Endothelial cell of umbilical vein (primary cell): Measurements from ENCODE around the gene SPDYC. TPM values are rescaled to one million over a fixed set of nuclear protein-coding genes. Genes with fewer than 3 reads are reported as not detected.

Experiments
- BruUV-seq: library from RNA; stranded (reverse); fragments of 400-500 nt; replicated peaks from 2 replicates; lab custom pipeline; 2021; lab: Mats Ljungman, UMichigan
- CTCF ChIA-PET: fragments of 300-600, 350-600 bp; sonication (Branson Sonifier 250); formaldehyde crosslinking; loops from one replicate; lab custom pipeline; 2021; ENCODE audit warnings: antibody characterized with exemption, inconsistent platforms; lab: Charles Lee
- POLR2A ChIA-PET: fragments of 300-600, 350-600 bp; sonication (Branson Sonifier 250); formaldehyde crosslinking; loops from one replicate; lab custom pipeline; 2021; ENCODE audit warnings: antibody characterized with exemption, inconsistent platforms; lab: Charles Lee
- DNase-seq: peaks from one replicate; pipeline ENCODE4 v3.0.0-alpha.2; 2011; ENCODE audit warnings: low read depth, low spot score
- FAIRE-seq: peaks from 2 replicates; lab custom pipeline; 2011; peaks lifted over from hg19 to GRCh38; lab: Jason Lieb, UNC
- H2AFZ ChIP-seq: 2 replicates; pipeline ENCODE4 v1.6.0; 2012; ENCODE audit warnings: low read depth, low read length, control low read depth, inconsistent platforms
- H3K27ac ChIP-seq: 2 replicates; pipeline ENCODE4 v1.5.1; 2011; ENCODE audit warnings: low read depth, mild to moderate bottlenecking, control low read depth, low read length, moderate library complexity; ENCODE audit not compliant: insufficient read depth
- H3K27me3 ChIP-seq, 2 experiments: 2 replicates each; pipeline versions ENCODE4 v1.6.0 to v1.6.1; 2011; ENCODE audit warnings: low read length in 2 of 2, mixed read lengths in 1 of 2; ENCODE audit not compliant: control insufficient read depth in 2 of 2, insufficient read depth in 2 of 2
- H3K36me3 ChIP-seq, 2 experiments: 2 replicates in 1 of 2; 3 replicates in 1 of 2; pipeline ENCODE4 v1.5.1; 2011; ENCODE audit warnings: low read length in 2 of 2, mild to moderate bottlenecking in 1 of 2, moderate library complexity in 1 of 2; ENCODE audit not compliant: control insufficient read depth in 2 of 2, insufficient read depth in 2 of 2; ENCODE audit errors: extremely low read depth in 1 of 2
- H3K4me1 ChIP-seq: 3 replicates; pipeline ENCODE4 v1.5.1; 2011; ENCODE audit warnings: mild to moderate bottlenecking, low read length; ENCODE audit not compliant: control insufficient read depth, insufficient read depth; ENCODE audit errors: extremely low read depth
- H3K4me2 ChIP-seq: 2 replicates; pipeline ENCODE4 v1.6.1; 2011; ENCODE audit warnings: low read length, control low read depth, mixed read lengths; ENCODE audit not compliant: insufficient read depth
- H3K4me3 ChIP-seq, 3 experiments: fragments of 200-600 bp in 1 of 3; sonication (generic), shearing (Covaris generic) in 1 of 3; replicated peaks in 1 of 3; 2 replicates each; pipeline ENCODE4 v1.5.1; 2011 to 2016; ENCODE audit warnings: control low read depth in 3 of 3, low read length in 3 of 3, mild to moderate bottlenecking in 2 of 3, inconsistent platforms in 1 of 3, low read depth in 1 of 3, moderate library complexity in 1 of 3; ENCODE audit not compliant: insufficient read depth in 1 of 3
- H3K79me2 ChIP-seq: 2 replicates; pipeline ENCODE4 v1.6.0; 2012; ENCODE audit warnings: low read length, inconsistent platforms; ENCODE audit not compliant: control insufficient read depth, insufficient read depth
- H3K9ac ChIP-seq: replicated peaks from 2 replicates; pipeline ENCODE3; 2011; ENCODE audit warnings: low read length, control low read depth; ENCODE audit not compliant: insufficient read depth; ENCODE audit errors: extremely low read depth
- H3K9me1 ChIP-seq: replicated peaks from 3 replicates; pipeline ENCODE4 v1.6.0; 2011; ENCODE audit warnings: mild to moderate bottlenecking, low read length; ENCODE audit not compliant: control insufficient read depth, insufficient read depth; ENCODE audit errors: extremely low read depth
- H3K9me3 ChIP-seq: replicated peaks from 2 replicates; pipeline ENCODE4 v1.5.1; 2012; ENCODE audit warnings: low read length, inconsistent platforms; ENCODE audit not compliant: control insufficient read depth, insufficient read depth
- H4K20me1 ChIP-seq: replicated peaks from 2 replicates; pipeline ENCODE3; 2011; ENCODE audit warnings: mild to moderate bottlenecking, low read length; ENCODE audit not compliant: control insufficient read depth, insufficient read depth; ENCODE audit errors: extremely low read depth
- CTCF ChIP-seq, 2 donors: IDR thresholded peaks; 1 replicate in 1 of 2; 2 replicates in 1 of 2; pipeline ENCODE4 v1.5.1; 2011; ENCODE audit warnings: low read length in 2 of 2, mild to moderate bottlenecking in 2 of 2, moderate library complexity in 2 of 2, control low read depth in 1 of 2, inconsistent platforms in 1 of 2, low read depth in 1 of 2; ENCODE audit not compliant: insufficient read depth in 1 of 2; ENCODE audit errors: extremely low read depth in 1 of 2
- EZH2 ChIP-seq: IDR thresholded peaks from 2 replicates; pipeline ENCODE4 v1.6.1; 2012; ENCODE audit warnings: borderline replicate concordance, low read depth, mild to moderate bottlenecking, moderate library complexity, low read length, inconsistent platforms; ENCODE audit not compliant: severe bottlenecking
- FOS ChIP-seq: IDR thresholded peaks from 2 replicates; pipeline ENCODE4 v1.6.1; 2011; ENCODE audit warnings: mild to moderate bottlenecking, low read length, moderate library complexity, borderline replicate concordance; ENCODE audit not compliant: insufficient read depth
- MAX ChIP-seq: IDR thresholded peaks from 2 replicates; pipeline ENCODE4 v1.6.1; 2011; ENCODE audit not compliant: insufficient read depth, insufficient read length
- MYC ChIP-seq: IDR thresholded peaks from one replicate; pipeline ENCODE4 v1.6.1; 2011; ENCODE audit warnings: mild to moderate bottlenecking, low read depth, low read length
- POLR2A ChIP-seq: IDR thresholded peaks from 2 replicates; pipeline ENCODE4 v1.6.1; 2012; ENCODE audit warnings: low read depth, mild to moderate bottlenecking, control low read depth, low read length
- dilution Hi-C: fragments of 300-500 bp; cut with MboI; formaldehyde crosslinking; loops from one replicate; pipeline ENCODE4 v1.15.0; 2019; ENCODE audit warnings: low sequenced_read_pairs; ENCODE audit not compliant: extremely low pct_ligation_motif_present
- intact Hi-C: fragments of 100-400 bp; cut with micrococcal nuclease; formaldehyde crosslinking; loops from one replicate; pipeline ENCODE4 v1.10.0; 2022
- polyA plus RNA-seq, 4 experiments: library from polyadenylated mRNA; depleted of rRNA in 3 of 4; stranded (reverse) in 3 of 4; unstranded in 1 of 4; fragments of >200 nt; gene quantifications; 2 replicates each; pipeline versions ENCODE4 v1.2.1 to v1.2.3, GENCODE V29; 2011 to 2012; ENCODE audit warnings: missing spikeins in 1 of 4
- total RNA-seq: library from RNA; stranded (reverse); gene quantifications from 2 replicates; pipeline ENCODE4 v1.2.3, GENCODE V29; 2021

SPDYC gene
- total and polyA plus RNA-seq, 2 donors (not counting 3 experiments of a cell fraction or from before 2014, with no cell fraction given): not detected

- no peak for TF ChIP-seq CTCF (IDR thresholded peaks at IDR 0.05; ENCODE audit: extremely low read depth in 1 of 2, insufficient read depth in 1 of 2, low read depth in 1 of 2, low read length in 2 of 2)
- no peak for TF ChIP-seq EZH2
- TF ChIP-seq MAX: no peak
- no peak for TF ChIP-seq POLR2A
- TF ChIP-seq FOS: no peak
- no peak for TF ChIP-seq MYC
- Histone ChIP-seq H3K9me3 (no peaks in the 10 kb centered on the region), H3K9ac (no peak overlapping the region), H3K4me1 (no peaks in the 10 kb centered on the region), H3K9me1 (no peaks in the 10 kb centered on the region), H3K27ac (no peak overlapping the region), H4K20me1 (no peaks in the 10 kb centered on the region), H3K36me3 (peaks cover 14 to 31% of the 10 kb centered on the region in 2 experiments), H3K4me3 (no peak overlapping the region), H3K27me3 (no peaks in the 10 kb centered on the region), H3K4me2 (no peak overlapping the region), H3K79me2 (no peaks in the 10 kb centered on the region), H2AFZ (no peak overlapping the region)
- ChIA-PET POLR2A (no interaction called here), CTCF (interaction anchor here (0.9 to 3.8 kb wide), 8 partner anchors 15 to 126 kb away, joined by 4 to 27 read pairs (median 9); partner anchors contain the start of gene CAPN1)
- intact Hi-C loops: loop anchor here (1.0 to 5.0 kb wide), 2 partner anchors 46 to 113 kb away; no protein-coding TSS in a partner anchor
- no peak for DNase-seq
- dilution Hi-C loops: no loop called here
- BruUV-seq: no TSS peak
- no peak for FAIRE-seq
Measured at GRCh38 chr11:65204143-65204542, 34.1 kb downstream of the SPDYC start.
